AML-193 (cell line): ENCODE measurements around the gene TACC3.

Source experiments
- DNase-seq, 2 experiments: peaks; one replicate each; lab custom pipeline; 2025; lab: John Stamatoyannopoulos, UW

Gene TACC3

DNA sequence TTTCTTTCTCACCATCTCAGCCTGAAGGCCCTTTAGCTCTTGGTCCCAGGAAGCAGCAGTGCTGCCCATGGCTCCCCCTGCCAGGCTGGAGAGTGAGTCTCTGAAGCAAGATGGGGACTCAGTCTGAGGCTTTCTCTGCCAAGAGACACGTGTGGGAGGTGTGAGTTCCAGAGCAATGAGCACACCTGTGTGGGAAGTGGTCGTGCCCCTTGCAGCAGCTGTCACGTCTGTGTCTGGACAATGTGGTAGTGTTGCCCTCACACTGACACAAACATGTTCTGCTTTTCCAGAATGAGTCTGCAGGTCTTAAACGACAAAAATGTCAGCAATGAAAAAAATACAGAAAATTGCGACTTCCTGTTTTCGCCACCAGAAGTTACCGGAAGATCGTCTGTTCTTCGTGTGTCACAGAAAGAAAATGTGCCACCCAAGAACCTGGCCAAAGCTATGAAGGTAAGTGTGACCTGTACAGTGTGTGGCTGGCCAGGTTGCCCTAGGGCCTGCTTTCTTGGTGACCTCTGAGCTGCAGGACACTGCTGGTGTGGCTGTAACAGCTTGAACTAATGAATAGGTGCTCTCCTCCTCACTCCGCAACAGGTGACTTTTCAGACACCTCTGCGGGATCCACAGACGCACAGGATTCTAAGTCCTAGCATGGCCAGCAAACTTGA, 1.9 kb downstream of the TACC3 start:
- peak; percentile 64 to 70 for DNase-seq

DNA sequence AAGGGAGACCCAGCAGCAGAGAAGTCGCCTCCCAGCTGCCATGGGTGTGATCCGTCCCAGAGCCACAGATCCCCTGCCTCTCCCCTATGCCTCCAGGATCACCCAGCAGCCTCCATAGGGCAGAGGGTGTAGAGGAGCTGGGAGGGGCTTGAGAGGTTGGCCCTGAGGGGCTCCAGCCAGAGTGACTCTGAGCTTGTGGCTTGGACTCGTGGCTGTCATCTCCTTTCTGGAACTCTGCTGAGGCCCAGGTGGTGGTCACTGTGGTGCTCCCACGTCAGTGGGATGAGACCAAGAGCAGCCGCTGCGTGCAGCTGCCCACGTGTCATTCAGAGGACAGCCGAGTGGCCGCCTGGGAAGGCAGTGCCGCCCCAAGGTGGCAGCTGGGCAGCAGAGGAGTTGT, 4.2 kb downstream of the TACC3 start:
- no peak for DNase-seq

DNA sequence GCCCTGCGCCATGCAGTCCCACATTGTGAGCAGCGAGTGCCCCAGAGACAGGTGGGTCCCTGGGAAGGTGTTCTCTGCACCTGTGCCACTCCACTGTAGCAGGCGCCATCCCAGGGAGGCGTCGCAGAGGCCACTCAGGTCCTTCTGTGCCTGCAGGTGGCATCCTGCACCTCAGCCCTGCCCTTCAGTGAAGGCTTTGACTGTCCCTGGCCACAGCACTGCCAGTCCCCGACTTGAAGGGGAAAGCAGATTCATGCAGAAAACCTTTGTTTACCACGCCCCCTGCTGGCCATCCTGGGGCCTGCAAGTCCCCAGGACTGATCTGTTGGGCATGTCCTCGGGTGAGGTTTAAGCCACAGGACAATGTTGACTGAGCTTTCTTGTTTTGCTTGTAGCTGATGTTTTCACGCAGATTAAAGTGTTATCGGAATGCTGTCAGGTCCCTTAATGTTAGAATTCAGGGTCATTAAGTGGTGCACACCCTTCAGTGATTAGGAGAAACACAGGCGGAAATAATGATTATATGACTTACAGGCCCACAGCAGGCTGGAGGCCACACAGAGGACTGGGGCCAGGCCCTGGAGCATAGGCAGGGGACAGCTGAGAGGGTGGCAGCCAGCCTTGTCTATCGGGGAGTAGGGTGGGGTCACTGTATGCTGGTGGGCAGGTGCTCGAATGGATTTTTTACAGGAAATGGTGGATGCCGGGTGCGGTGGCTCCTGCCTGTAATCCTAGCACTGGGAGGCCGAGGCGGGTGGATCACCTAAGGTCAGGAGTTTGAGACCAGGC, 5.0 kb downstream of the TACC3 start:
- peak; percentile 63 to 64 for DNase-seq

DNA sequence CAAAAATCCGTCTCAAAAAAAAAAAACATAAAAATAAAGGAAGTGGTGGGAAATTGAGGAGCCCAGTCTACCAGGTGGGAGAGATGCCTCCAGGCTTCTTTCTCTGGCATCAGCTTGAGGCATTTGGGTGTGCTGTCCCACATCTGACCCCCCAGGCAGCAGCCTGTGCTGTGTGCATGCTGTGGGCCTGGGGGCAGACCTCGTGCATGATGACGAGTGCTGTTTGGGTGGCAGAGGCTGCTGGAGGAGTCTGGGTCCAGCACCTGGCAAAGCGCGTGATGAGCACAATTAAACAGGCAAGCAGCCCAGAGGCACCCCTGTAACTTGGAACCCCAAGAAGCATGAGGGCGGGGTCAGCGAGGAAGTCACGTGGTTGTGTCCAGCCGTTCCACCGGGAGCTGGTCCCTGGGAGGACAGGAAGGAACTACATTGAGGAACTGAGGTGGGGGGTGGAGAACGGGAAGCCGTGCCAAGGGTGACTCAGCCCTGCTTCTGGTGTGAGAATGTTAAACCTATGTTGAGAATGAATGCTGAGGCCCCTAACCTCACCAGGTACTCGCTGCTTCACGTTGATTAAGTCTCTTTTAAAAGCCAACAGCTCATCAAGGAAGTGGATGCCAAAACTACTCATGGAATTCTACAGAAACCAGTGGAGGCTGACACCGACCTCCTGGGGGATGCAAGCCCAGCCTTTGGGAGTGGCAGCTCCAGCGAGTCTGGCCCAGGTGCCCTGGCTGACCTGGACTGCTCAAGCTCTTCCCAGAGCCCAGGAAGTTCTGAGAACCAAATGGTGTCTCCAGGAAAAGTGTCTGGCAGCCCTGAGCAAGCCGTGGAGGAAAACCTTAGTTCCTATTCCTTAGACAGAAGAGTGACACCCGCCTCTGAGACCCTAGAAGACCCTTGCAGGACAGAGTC, 6.1 kb downstream of the TACC3 start:
- DNase-seq, result peak; percentile 63 to 74

DNA sequence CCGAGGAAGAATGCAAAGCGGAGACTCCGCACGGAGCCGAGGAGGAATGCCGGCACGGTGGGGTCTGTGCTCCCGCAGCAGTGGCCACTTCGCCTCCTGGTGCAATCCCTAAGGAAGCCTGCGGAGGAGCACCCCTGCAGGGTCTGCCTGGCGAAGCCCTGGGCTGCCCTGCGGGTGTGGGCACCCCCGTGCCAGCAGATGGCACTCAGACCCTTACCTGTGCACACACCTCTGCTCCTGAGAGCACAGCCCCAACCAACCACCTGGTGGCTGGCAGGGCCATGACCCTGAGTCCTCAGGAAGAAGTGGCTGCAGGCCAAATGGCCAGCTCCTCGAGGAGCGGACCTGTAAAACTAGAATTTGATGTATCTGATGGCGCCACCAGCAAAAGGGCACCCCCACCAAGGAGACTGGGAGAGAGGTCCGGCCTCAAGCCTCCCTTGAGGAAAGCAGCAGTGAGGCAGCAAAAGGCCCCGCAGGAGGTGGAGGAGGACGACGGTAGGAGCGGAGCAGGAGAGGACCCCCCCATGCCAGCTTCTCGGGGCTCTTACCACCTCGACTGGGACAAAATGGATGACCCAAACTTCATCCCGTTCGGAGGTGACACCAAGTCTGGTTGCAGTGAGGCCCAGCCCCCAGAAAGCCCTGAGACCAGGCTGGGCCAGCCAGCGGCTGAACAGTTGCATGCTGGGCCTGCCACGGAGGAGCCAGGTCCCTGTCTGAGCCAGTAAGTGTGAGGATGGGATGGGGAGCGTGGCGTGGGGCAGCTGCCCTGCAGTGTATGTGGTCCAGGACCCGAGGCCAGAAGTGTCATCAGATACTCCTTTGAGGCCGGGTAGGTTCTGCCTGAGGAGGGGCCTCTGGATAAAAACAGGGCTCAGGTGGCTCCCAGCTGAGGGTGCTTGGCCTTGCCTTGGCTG, 7.0 kb downstream of the TACC3 start:
- no peak for DNase-seq

DNA sequence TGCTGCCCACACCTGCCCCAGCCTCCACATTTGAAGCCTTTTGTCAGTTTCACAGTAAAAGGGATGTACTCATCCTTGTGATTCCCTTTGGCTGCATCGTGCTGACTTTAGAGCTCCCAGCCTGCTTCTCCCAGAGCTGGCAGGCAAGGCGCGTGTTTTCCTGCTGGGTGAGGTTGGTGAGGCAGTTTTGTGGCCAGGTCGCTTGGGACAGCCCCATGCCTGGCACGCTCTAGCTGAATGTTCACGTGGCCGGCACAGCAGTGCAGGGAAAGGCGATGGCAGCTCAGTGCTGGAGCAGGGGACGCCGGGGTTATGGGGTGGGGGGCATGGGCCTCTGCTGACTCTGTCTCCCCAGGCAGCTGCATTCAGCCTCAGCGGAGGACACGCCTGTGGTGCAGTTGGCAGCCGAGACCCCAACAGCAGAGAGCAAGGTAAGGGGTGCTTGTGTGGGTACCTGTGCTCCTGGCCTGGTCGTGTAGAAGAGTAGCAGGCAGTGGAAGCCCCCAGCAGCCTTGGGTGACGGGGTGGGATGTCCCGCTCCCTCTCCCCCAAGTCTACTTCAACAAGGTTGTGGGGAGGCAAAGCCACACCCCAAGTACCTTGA, 9.3 kb downstream of the TACC3 start:
- no peak for DNase-seq

DNA sequence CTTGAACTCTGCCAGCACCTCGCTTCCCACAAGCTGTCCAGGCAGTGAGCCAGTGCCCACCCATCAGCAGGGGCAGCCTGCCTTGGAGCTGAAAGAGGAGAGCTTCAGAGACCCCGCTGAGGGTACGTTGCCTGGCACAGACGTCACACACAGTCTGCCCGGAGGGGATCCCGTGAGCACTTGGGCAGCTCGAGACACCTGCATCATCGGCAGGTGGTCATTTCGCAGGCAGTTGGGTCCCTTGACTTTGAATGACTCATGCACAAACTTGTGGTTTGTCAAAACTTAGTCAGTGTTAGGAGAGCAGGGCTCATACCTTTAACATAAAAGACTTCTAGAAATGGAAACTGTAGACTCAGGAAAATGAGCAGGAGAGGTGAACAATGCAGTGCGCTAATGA, 9.9 kb downstream of the TACC3 start:
- DNase-seq, result no peak

DNA sequence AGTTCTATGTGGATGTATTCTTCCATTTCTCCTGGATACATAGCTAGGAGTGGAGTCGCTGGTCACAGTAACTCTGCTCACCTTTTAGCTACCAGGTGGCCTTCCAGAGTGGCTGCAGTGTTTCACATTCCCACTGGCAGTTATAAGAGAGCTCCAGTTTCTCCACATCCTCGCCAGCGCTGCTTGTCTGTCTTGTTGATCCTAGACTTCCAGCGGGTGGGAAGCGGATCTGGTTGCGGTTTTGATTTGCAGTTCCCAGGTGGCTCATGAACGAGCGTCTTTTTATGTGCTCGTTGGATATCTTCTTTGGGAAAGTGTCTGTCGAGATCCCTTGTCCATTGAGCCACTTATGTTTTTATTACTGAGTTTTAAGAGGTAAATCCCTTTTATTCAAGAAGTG, 11.6 kb downstream of the TACC3 start:
- DNase-seq, result no peak

DNA sequence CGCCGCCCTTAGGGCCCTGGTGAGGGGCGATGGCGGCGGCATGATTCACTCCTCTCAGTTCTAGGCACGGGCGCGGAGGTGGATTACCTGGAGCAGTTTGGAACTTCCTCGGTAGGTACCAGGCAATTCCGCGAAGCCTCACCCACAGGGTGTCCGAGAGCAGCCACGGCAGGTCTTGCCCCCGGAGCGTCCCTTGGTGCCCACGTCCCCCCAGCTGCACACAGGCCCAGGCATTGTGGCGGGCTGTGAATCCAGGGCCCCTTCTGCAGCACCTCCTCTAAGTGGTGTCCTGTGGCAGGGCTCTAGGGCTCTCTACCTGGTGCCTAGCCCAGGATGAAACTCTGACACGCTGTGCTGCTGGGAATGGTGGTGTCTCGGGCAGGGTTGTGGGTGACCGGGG, 13.9 kb downstream of the TACC3 start:
- no peak for DNase-seq

DNA sequence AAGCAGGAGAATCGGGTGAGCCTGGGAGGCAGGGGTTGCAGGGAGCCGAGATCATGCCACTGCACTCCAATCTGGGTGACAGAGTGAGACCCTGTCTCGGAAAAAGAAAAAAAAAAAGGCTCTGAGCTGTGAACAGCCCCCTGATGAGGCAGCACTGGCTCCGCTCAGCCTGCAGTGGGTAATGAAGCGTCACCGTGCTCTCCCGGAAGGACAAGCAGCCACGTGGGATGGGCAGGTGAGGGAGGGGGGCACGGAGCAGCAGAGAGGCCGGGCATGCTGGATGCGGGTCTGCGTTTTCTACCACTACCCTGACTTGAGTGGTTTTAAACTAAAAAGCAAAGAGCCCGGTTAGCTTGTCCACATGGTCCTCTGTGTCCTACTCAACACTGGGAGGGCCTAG, 15.5 kb downstream of the TACC3 start:
- DNase-seq, result no peak

DNA sequence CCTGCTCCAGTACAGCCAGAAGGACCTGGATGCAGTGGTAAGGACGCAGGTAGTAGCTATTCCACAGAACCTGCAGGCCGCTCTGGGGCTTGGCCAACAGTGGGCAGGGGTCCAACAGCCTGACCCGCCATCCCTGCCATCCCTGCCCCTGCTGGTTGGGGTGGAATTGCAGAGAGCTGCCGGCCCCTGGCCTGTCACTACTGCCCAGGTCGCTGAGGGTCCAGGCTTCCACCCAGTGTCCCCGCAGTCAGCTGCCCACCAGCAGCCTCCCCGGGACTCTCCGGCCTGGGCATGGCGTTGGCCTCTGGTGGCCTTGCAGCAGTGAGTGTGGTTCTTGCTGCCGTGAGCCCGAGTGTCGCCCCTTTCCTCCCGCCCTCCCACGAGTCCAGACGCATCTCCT, 16.3 kb downstream of the TACC3 start:
- DNase-seq, result no peak

DNA sequence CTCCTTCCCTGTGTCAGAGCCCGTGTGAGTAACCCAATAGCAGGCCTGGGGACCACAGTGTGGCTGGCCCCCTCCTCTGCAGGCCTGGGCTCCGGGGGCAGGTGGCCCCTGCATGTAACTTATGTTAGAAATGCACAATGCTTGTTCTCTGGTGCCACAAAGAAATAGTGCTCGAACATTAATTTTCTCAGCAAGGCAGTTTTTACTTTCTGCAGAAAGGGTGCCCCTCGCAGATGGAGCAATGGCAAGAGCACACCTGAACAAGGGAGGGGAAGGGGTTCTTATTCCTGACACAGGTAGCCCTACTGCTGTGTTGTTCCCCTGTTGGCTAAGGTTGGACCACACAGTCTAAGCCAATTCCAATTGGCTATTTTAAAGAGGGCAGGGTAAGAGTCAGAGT, 17.1 kb downstream of the TACC3 start:
- DNase-seq, result no peak

DNA sequence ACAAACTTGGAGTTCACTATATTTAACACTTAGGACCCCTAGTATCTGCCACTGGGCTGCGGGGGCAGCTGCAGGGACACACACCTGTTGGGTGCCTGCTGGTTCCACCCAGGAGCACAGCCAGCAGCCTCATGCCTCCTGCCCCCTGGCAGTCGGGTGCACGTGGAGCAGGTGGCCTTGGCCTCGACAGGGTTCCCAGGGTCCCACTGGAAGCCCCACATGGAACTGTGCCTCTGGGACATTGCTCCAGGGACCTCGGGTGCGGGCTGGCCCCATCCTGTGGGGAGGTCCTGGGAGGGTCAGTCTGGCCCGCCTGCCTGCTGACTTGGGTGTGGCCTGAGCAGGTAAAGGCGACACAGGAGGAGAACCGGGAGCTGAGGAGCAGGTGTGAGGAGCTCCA, 18.0 kb downstream of the TACC3 start:
- DNase-seq, result no peak

DNA sequence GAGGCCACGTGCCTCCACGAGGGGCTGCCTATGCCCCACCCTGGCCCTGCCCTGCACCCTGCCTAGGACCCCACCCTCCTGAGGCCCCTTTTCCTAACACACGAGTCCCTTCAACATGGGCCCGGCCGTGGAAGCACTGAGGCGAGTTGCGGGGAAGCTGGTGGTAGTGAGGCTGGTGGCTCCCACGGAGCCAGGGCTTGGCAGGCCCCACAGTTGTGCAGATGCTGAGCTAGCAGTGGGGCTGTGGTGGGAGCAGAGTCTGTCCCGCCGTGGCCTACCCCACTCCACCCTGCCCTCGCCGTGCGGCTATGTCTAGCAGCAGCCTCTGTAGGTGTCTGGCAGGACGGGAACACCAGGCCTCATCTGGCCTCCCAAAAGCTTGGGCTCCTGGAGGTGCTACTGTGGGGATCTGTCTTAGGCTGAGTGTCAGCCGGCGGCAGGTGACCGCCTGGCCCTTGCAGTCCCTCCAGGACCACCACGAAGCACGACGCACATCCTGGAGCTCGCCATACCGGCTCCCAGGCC, 18.8 kb downstream of the TACC3 start:
- no peak for DNase-seq

DNA sequence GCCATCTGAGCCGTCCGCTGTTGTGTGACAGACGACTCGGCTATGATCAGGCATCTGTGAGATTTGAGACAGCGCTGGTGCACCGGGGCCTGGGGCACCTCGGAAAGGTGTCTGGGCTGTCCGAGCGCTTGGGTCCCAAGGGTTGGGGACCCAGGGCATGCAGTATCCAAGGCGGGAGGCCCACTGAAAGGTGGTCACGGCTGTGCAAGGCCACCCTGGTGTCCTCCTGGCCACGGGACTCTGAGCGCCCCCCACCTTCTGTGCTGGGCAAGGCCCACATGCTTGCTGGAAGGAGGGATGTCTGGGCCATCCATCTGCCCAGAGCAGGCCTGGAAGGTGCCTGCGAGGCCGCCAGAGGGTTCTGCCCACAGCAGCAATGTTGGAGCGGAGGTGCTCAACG, 19.9 kb downstream of the TACC3 start:
- DNase-seq, result no peak

DNA sequence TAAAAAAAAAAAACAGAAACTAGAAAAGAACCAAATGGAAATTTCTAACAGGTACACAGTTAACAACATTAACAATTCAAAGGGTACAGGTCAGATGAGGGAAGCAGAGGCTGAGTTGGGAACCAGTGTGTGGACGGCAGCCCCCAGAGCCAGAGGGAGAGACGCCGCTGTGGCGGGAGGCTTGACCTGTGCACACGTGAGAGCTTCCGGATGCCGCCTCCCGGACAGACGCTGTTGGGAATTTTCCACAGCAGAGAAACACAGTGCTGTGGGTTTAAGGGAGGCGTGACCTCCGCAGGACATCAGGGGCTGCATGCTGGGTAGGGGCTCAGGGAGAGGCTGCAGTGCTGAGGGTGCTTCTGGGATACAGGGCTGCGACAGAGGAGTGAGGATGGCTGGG, 22.2 kb downstream of the TACC3 start:
- no peak for DNase-seq

DNA sequence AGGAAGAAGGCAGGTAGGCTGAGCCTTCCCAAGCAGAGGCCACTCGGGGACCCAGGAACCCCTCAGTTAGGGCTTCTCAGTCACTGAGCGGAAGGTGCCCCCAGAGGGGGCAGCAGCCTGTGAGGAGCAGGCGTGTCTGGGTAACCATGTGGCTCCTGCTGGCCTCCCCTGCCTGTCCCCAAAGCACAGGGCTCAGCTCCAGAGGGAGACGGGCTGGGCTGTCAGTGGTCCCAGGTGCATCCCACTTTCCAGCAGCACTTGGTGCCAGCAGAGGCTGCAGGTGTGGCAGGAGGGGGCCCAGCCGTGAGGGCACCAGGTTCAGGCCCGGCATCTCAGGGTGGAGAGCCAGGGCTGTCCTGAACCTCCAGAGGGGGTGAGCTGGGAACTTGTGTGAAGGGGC, 22.7 kb downstream of the TACC3 start:
- DNase-seq, result no peak

DNA sequence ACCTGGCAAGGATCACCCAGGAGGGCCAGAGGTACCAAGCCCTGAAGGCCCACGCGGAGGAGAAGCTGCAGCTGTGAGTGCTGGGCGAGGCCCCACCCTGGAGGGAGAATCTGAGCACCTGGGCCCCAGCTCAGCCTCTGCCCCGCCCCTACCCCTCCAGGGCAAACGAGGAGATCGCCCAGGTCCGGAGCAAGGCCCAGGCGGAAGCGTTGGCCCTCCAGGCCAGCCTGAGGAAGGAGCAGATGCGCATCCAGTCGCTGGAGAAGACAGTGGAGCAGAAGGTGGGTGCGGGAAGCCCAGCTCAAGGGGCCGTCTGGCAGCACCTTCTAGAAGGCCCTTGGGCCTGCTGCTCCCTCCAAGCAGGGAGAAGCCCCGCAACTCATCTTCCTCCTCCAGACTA, 23.2 kb downstream of the TACC3 start:
- no peak for DNase-seq

DNA sequence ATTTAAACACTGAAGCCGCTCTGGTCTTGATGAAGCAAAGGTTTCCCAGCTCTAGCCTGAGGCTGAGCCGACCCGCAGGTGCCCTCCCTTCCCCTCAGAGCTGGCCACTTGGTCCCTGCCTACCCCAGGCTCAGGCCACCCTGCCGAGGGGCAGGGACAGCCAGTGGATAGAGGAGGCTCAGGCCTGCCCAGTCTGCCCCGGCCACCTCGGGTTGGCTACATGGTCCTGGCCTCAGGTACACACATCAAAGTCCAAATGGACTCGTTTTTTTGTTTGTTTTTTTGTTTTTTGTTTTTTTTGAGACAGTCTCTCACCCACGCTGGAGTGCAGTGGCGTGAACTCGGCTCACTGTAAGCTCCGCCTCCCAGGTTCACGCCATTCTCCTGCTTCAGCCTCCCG, 23.8 kb downstream of the TACC3 start:
- no peak for DNase-seq

DNA sequence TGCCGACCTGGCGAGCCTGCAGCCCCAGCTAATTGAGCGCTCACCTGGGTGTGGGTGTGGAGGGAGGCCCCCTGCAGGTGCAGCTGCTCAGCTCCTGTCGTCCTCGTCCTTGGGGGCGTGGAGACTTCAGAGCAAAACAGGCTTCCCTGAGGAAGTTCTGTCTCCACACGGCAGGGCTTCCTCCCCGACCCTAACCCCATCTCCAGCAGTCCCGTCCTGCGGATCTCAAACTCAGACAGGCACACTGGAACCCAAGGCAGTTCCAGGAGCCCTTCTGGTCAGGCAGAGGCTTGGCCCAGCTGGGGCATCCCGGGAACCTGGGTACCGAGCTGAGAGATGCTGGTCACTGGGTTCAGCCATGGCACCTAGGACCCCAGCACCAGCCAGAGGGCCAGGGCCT, 24.4 kb downstream of the TACC3 start:
- no peak for DNase-seq

DNA sequence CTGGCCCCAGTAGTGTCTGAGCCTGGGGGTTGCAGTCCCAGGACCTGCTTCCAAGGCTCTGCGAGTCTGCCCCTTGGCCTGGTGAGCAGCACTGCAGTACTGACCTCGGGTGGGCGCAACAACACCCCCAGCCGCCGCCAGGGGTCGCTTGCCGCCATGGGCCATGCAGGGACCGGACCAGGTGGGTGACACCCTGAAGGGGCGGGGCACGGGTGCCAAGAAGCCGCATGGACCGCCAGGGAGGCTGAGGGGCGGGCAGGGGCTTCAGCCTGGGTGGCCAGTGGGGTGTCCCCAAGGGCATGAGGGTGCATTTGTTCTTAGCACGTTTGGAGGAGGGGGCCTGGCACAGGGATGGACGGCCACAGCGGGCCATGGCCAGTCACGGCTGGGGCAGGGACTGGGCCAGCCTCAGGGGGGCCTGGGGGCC, 25.0 kb downstream of the TACC3 start:
- peak; percentile 44 to 67 for DNase-seq
